ENCODE measurements around the gene CHST15. TPM values are rescaled to one million over a fixed set of nuclear protein-coding genes. Genes with fewer than 3 reads are reported as not detected.

The CHST15 gene
- total and polyA plus RNA-seq, 2 of the 13 experiments (the other 11 are each of a cell fraction or from before 2014, with no cell fraction given), result 1.4 to 94.7 TPM

DNA sequence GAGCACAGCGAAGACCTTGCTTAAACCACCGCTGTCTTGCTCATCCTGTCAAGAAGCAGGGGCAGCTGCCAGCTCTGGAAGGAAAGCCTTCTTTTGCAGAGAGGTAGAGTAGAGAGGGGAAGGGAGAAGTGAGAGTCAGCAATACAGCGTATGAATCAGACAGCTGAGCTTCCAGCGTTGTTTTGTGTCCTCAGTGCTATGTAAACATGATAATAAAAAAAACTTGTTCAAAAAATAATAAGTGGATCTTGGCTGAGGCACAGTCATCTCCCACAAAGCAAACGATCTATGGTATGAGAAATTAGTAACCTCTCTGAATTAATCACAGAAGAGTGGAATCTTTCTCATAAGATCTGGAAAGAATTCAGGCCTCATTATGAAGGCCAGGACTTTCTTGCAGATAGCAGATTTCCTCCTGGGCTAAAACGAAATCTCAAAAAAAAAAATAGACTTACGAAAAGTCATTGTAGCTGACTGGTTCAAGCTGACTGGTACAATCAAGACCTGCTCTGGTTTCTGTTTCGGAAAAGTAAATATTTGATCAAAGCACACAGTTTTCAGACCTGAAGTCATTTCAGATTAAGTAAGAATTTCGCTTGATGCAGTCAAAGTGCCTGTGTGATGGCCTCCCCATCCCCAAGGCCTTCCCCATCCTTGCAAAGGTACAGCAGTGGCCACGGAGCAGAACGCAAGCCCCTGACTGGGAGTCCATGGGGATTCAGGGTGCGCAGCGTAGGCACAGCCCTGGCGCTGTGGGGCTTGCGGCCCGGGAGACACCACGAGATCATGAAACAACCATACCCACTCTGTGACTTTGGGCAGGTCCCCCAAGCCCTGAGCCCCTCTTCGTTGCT, 29.4 kb downstream of the CHST15 start (continued):
- TF ChIP-seq ZNF883 (CRISPR knock-in tag; IDR thresholded peaks at IDR 0.05; ENCODE audit: not compliant biosample characterization) (no peak), FOXK1 (CRISPR knock-in tag; IDR thresholded peaks at IDR 0.05; ENCODE audit: borderline replicate concordance, low read depth) (no peak), ARNTL (CRISPR knock-in tag; IDR thresholded peaks at IDR 0.05) (no peak), ATAD3A (CRISPR knock-in tag; IDR thresholded peaks at IDR 0.05) (no peak), PHF8 (CRISPR knock-in tag; IDR thresholded peaks at IDR 0.05) (no peak), ZMAT5 (CRISPR knock-in tag; IDR thresholded peaks at IDR 0.05; ENCODE audit: borderline replicate concordance, low read depth) (no peak), POLR2AphosphoS2 (IDR thresholded peaks at IDR 0.05; ENCODE audit: low read depth, low read length) (no peak), SIN3B (IDR thresholded peaks at IDR 0.05; ENCODE audit: low read length) (no peak), ZNF20 (CRISPR knock-in tag; IDR thresholded peaks at IDR 0.05) (no peak), HNRNPUL1 (IDR thresholded peaks at IDR 0.05; ENCODE audit: low read depth, low read length) (no peak), HMG20A (CRISPR knock-in tag; IDR thresholded peaks at IDR 0.05; ENCODE audit: borderline replicate concordance) (0 out of 2 replicates have a peak, but pooled peaks have one; percentile 26), ZNF574 (CRISPR knock-in tag; IDR thresholded peaks at IDR 0.05) (no peak), KLF15 (CRISPR knock-in tag; IDR thresholded peaks at IDR 0.05; ENCODE audit: borderline replicate concordance) (no peak), SOX13 (IDR thresholded peaks at IDR 0.05) (no peak), SOX13 (CRISPR knock-in tag; conservative IDR thresholded peaks at IDR 0.05 in 1 of 2, IDR thresholded peaks at IDR 0.05 in 1 of 2) (peak in 1 of 2 experiments; percentile 11; a peak in 1 of 4 replicates), ZFP82 (CRISPR knock-in tag; IDR thresholded peaks at IDR 0.05; ENCODE audit: borderline replicate concordance) (no peak), STAG1 (CRISPR knock-in tag; IDR thresholded peaks at IDR 0.05) (no peak), ARHGAP35 (CRISPR knock-in tag; IDR thresholded peaks at IDR 0.05; ENCODE audit: borderline replicate concordance) (no peak), MAF1 (CRISPR knock-in tag; IDR thresholded peaks at IDR 0.05; ENCODE audit: borderline replicate concordance) (no peak), ZNF564 (CRISPR knock-in tag; IDR thresholded peaks at IDR 0.05) (no peak), ZNF746 (CRISPR knock-in tag; IDR thresholded peaks at IDR 0.05) (no peak), ARNT2 (CRISPR knock-in tag; IDR thresholded peaks at IDR 0.05; ENCODE audit: low read depth) (no peak)
- TF ChIP-seq, protein P1, sequence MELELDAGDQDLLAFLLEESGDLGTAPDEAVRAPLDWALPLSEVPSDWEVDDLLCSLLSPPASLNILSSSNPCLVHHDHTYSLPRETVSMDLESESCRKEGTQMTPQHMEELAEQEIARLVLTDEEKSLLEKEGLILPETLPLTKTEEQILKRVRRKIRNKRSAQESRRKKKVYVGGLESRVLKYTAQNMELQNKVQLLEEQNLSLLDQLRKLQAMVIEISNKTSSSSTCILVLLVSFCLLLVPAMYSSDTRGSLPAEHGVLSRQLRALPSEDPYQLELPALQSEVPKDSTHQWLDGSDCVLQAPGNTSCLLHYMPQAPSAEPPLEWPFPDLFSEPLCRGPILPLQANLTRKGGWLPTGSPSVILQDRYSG (CRISPR knock-in tag; IDR thresholded peaks at IDR 0.05), result no peak
- TF ChIP-seq, protein P2, sequence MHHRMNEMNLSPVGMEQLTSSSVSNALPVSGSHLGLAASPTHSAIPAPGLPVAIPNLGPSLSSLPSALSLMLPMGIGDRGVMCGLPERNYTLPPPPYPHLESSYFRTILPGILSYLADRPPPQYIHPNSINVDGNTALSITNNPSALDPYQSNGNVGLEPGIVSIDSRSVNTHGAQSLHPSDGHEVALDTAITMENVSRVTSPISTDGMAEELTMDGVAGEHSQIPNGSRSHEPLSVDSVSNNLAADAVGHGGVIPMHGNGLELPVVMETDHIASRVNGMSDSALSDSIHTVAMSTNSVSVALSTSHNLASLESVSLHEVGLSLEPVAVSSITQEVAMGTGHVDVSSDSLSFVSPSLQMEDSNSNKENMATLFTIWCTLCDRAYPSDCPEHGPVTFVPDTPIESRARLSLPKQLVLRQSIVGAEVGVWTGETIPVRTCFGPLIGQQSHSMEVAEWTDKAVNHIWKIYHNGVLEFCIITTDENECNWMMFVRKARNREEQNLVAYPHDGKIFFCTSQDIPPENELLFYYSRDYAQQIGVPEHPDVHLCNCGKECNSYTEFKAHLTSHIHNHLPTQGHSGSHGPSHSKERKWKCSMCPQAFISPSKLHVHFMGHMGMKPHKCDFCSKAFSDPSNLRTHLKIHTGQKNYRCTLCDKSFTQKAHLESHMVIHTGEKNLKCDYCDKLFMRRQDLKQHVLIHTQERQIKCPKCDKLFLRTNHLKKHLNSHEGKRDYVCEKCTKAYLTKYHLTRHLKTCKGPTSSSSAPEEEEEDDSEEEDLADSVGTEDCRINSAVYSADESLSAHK (CRISPR knock-in tag; IDR thresholded peaks at IDR 0.05; ENCODE audit: borderline replicate concordance), result no peak

Data from HepG2 (cell line).